ENCODE data around the gene APOC1.
"Not testable (repeated sequence)": the region's sequence is repeated elsewhere in the genome, so short reads cannot be mapped to it uniquely, and the experiment has no call there.

APOC1 gene

DNA sequence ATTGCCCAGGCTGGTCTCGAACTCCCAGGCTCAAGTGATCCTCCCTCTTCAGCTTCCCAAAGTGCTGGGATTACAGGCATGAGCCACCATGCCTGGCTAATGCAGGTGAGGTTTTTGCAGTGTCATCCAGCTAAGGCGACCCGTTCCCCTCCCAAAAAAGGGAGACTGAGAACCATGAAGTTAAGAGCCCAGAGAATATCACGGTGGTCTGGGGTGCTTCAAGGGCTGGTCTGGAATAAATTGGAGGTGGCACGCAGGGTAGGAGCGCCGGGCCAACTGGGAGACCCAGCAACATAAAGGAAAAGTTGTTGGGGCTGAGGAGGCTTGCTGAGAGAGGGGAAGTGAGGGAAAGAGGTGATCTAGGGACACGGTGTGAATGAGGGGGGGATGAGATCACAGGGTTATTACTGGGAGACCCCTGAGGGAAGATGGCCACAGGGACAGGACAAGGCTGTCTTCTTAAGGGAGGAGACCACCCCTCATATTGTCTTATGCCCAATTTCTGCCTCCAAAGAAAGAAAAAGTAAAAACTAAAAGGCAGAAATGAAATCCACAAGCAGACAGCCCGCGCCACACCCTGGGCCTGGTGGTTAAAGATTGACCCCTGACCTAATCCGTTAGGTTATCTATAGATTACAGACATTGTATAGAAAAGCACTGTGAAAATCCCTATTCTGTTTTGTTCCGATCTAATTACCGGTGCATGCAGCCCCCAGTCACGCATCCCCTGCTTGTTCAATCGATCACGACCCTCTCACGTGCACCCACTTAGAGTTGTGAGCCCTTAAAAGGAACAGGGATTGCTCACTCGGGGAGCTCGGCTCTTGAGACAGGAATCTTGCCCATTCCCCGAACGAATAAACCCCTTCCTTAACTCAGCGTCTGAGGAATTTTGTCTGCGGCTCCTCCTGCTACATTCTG is 636 bp upstream of the APOC1 start:
- not testable (repeated sequence) for DNase-seq (ENCODE audit: low read depth)

DNA sequence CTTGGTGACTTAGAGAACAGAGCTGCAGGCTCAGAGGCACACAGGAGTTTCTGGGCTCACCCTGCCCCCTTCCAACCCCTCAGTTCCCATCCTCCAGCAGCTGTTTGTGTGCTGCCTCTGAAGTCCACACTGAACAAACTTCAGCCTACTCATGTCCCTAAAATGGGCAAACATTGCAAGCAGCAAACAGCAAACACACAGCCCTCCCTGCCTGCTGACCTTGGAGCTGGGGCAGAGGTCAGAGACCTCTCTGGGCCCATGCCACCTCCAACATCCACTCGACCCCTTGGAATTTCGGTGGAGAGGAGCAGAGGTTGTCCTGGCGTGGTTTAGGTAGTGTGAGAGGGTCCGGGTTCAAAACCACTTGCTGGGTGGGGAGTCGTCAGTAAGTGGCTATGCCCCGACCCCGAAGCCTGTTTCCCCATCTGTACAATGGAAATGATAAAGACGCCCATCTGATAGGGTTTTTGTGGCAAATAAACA is 9.9 kb downstream of the APOC1 start:
- DNase-seq (ENCODE audit: low read depth) = no peak

DNA sequence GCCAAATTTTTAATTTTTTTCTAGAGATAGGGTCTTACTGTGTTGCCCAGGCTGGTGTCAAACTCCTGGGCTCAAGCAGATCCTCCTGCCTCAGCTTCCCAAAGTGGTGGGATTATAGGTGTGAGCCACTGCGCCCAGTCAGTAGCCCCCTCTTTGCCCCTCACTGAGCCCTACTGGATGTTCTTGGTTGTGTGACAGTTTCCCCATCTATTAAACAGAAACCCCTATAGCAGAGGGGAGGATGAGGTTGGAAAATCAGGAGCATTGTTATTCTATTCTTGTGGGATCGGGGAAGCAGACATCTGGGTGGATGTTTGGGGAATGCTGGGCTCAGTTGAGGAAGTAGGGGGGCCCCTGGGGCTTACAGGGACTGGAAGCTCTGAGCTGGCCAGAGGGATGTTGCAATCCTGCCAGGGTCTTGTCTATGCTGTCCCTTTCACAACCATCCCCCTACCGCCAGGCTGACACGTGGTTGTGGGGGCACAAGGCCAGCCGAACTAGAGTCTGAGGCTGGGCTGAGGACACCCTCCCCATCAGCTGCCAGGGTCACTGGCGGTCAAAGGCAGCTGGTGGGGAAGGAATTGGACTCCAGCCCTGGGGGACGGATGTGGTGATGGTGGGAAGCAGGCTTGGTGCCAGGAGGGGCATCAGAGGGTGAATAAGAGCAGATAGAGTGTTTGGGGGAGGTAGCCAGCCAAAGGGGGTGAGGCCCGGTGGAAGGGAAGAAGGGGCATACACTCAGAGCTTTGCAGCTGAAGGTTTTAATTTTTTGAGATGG is 10.9 kb downstream of the APOC1 start:
- no peak for DNase-seq (ENCODE audit: low read depth)

DNA sequence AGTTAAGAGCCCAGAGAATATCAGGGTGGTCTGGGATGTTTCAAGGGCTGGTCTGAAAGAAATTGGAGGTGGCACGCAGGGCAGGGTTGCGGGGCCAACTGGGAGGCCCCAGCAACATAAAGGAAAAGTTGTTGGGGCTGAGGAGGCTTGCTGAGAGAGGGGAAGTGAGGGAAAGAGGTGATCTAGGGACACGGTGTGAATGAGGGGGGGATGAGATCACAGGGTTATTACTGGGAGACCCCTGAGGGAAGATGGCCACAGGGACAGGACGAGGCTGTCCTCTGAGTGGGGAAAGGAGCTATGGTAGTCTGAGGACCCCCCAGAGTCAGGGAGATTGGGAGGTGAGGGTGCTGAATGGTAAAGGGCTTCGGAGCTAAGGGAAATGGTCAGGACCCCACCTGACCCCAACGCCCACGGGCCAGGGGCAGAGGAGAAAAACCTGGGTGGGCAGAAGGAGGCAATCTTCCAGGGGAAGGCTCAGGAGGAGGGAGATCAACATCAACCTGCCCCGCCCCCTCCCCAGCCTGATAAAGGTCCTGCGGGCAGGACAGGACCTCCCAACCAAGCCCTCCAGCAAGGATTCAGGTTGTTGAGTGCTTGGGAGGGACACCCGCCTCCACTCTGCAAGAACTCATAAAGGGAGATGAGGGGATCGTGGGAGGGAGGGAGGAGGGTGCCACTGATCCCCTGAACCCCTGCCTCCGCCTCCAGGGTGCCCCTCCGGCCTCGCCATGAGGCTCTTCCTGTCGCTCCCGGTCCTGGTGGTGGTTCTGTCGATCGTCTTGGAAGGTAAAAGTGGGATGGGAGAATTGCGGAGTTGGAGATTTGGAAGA is 12.1 kb downstream of the APOC1 start:
- DNase-seq (ENCODE audit: low read depth) = not testable (repeated sequence)

DNA sequence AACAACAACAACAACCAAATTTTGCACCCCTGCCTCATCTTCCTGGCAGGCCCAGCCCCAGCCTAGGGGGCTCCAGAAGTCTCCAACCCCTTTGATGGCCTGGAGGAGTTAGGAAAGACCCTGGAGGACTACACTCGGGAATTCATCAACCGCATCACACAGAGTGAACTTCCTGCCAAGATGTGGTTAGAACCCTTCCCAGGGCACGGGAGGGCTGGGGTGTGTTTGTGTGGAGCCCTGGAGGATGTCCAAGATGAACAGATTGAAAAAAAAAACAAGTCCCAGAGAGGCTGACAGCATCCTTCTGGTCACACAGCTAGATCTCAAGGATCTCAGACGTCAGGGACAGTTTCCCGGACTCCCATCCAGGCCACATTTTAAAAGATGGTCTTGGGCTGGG is 13.3 kb downstream of the APOC1 start:
- no peak for DNase-seq (ENCODE audit: low read depth)

DNA sequence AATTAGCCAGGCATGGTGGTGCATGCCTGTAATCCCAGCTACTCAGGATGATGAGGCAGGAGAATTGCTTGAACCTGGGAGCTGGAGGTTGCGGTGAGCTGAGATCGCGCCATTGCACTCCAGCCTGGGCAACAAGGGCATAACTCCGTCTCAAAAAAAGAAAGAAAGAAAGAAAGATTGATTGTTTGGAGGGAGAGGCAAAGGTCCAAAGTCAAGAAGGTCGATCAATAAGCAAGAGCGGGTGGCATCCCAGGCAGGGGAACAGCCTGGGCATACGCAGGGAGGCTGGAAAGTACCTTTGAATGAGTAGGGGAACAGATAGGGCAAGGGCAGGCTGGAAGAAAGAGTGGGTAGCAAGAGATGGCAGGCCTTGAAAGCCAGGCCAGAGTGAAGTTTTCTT is 15.7 kb downstream of the APOC1 start:
- DNase-seq (ENCODE audit: low read depth) = no peak

DNA sequence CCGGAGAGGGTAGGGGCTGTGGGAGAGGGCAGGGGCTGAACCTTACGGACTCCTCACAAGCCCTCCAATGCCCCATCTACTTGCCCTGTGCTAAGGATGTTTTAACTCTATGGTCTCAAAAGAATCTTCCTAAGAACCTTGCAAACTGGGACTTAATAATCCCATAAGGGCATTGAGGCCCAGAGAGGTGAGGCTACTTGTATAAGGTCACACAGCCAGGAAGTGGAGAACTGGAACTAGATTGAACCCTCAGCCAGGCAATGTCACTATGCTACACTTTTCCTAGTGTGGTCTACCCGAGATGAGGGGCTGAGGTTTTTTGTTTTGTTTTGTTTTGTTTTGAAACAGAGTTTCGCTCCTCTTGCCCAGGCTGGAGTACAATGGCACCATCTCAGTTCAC is 17.1 kb downstream of the APOC1 start:
- DNase-seq (ENCODE audit: low read depth) = no peak

DNA sequence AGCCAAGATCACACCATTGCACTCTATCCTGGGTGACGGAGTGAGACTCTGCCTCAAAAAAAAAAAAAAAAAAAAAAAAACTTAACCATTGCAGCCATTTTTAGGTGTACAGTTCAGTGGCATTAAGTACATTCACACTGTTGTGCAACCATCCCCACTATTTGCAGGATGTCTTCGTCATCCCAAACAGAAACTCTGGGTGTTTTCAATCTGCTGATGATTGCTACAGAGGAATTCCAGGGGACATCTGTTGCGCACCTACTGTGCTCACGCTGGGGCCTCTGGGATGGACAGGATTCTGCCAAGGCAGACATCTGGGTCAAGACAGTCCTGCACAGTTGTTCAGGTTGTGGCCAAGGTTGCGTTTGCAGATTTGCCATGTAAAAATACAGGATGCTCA is 25.3 kb downstream of the APOC1 start:
- no peak for DNase-seq (ENCODE audit: low read depth)

DNA sequence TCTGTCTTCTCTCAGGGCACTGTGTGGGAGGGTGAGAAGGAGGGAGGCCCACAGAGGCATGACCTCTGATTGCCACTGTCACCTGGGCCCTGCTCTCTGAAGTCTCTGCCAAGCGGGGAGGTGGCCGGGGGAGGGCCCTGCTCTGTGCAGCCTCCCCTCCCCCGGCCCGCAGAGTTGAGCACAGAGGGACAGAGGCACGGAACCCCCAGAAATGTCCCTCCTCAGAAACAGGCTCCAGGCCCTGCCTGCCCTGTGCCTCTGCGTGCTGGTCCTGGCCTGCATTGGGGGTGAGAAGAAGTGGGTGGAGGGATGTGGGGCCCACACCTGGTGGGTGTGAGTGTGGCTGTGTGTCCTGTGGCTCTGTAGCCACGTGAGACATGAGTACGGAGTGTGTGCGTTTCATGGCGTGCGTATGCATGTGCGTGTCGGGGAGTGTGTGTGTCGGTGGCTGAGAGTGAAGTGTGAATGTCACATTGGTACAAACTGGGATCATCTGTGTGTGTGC is 27.7 kb downstream of the APOC1 start, which contains the start of gene APOC4:
TSS of gene APOC4 (plus strand) at position 171 of the 505 bp plus-strand sequence. CDS start at position 212, 41 bp downstream.
- DNase-seq (ENCODE audit: low read depth) = no peak

DNA sequence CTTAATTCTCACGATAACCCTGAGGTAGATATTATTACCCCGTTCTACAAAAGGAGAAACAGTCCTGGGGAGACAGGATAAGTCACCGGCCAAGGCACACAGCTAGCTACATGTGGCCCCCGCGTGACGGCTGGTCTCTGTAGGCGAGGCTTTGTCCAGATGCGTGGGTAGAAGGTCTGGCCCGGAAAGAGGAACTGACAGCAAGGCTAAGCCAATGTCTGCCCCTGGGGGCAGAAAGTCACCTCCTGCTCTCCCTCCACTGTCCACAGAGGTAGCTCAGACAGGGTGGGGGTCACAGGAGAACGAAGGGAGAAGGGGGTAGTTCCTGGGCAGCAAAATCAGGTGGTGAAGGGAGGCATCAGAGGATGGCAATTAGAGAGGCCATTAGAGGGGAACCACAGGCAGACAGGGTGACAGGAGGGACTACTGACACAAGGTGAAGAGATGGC is 29.4 kb downstream of the APOC1 start:
- DNase-seq (ENCODE audit: low read depth) = no peak

DNA sequence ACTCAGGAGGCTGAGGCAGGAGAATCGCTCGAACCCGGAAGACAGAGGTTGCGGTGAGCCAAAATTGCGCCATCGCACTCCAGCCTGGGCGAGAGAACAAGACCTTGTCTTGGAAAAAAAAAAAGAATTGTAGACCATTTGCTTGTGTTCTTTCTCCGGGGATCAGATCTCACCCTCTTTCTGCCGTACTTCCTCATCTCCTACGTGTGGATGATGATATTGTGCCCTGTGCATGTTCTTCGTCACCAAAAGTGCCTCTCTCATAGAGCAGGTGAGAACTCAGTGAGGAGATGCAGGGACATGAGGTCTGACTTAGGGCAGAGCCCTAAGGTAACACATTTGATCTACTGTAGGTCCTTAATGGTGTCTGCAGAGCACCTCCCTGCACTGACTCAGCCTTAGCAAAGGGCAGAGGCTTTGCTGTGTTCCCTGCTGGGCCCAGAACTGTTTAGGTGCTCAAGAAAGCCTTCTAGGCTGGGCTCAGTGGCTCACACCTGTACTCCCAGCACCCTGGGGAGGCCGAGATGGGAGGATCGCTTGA is 32.7 kb downstream of the APOC1 start:
- no peak for DNase-seq (ENCODE audit: low read depth)

DNA sequence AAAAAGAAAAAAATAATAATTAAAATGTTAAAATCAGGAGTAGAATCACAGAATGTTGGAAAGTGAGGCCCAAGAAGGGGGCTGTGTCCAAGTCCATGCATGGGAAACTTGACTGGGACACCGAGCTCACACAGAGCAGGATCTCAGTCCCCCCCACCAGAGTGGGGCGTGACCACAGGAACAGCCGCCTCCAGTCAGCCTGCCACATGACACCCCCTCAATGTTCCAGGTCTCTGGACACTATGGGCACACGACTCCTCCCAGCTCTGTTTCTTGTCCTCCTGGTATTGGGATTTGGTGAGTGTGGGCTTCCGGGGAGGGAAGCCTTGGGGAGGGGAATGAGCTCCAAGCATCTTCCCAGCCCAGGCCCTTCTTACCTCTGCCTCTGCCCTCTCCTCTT is 33.8 kb downstream of the APOC1 start:
- no peak for DNase-seq (ENCODE audit: low read depth)

DNA sequence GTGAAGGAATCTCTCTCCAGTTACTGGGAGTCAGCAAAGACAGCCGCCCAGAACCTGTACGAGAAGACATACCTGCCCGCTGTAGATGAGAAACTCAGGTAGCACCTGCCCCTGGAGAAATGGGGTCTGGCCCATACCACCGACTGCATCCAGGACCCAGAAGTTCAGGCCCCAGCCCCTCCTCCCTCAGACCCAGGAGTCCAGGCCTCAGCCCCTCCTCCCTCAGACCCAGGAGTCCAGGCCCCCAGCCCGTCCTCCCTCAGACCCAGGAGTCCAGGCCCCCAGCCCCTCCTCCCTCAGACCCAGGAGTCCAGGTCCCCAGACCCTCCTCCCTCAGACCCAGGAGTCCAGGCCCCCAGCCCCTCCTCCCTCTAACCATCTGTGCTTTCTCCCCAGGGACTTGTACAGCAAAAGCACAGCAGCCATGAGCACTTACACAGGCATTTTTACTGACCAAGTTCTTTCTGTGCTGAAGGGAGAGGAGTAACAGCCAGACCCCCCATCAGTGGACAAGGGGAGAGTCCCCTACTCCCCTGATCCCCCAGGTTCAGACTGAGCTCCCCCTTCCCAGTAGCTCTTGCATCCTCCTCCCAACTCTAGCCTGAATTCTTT is 34.5 kb downstream of the APOC1 start:
- no peak for DNase-seq (ENCODE audit: low read depth)

DNA sequence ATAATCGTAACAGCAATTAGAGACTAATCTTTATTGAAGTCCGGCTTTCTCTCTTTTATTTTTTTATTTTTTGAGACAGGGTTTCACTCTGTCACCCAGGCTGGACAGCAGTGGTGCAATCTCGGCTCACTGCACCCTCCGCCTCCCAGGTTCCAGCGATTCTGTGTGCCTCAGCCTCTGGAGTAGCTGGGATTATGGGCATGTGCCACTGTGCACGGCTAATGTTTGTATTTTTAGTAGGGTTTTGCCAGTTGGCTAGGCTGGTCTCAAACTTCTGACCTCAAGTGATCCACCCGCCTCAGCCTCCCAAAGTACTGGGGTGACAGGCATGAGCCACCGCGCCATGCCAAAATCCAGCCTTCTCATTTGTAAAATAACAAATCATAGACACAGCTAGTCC is 35.1 kb downstream of the APOC1 start:
- DNase-seq (ENCODE audit: low read depth) = no peak

DNA sequence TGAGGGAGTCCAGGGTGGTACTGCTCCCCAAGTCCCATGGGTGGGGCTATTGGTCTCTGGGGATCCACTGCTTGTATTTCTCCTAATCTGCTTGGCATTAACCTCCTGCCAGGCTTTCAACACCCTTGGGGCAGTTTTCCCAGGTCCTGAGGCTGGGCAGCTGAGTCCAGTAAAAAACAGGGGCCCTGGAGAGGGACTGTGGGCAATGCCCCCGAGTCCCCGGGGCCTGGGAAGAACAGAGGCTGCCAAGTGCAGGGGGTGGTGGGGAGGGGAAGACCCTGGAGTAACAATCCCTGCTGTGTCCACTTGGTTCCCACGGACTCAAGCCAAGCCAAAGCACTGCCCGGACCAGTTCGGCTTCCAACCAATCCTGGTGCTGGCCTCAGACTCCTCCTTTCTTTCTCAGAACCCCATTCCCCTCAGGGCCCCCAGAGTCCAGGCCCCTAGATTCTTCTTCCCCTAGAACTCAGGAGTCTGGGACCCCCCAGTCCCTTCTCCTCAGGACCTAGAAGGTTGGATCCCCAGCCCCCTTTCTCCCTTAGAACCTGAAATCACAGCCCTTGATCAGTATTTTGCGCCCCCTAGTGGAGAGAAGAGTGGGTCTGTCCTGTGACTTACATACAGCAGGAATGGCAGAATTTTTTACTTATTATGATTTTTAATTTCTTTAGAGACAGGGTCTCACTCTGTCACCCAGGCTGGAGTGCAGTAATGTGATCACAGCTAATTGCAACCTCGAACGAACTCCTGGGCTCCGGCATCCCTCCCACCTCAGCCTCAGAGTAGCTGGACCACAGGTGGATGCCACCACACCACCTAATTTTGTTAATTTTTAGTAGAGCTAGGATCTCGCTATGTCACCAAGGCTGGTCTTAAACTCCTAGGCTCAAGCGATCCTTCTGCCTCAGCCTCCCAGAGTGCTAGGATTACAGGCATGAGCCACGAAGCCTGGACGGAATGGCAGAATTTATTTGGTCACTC is 37.1 kb downstream of the APOC1 start:
- peak; percentile 43 for DNase-seq (ENCODE audit: low read depth)

DNA sequence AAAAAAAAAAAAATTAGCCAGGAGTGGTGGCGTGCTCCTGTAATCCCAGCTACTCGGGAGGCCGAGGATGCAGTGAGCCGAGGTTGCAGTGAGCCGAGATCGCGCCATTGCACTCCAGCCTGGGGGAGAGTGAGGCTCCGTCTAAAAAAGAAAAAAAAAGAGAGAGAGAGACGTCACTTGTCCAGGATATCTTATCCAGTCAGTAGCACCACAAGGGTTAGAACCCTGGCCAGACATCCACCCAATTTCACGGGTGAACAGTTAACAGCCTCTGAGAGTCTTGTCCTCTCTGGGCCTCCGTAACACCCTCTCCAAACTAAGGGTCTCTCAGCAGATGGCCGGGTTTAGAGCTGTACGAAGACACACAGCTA is 39.9 kb downstream of the APOC1 start:
- no peak for DNase-seq (ENCODE audit: low read depth)

DNA sequence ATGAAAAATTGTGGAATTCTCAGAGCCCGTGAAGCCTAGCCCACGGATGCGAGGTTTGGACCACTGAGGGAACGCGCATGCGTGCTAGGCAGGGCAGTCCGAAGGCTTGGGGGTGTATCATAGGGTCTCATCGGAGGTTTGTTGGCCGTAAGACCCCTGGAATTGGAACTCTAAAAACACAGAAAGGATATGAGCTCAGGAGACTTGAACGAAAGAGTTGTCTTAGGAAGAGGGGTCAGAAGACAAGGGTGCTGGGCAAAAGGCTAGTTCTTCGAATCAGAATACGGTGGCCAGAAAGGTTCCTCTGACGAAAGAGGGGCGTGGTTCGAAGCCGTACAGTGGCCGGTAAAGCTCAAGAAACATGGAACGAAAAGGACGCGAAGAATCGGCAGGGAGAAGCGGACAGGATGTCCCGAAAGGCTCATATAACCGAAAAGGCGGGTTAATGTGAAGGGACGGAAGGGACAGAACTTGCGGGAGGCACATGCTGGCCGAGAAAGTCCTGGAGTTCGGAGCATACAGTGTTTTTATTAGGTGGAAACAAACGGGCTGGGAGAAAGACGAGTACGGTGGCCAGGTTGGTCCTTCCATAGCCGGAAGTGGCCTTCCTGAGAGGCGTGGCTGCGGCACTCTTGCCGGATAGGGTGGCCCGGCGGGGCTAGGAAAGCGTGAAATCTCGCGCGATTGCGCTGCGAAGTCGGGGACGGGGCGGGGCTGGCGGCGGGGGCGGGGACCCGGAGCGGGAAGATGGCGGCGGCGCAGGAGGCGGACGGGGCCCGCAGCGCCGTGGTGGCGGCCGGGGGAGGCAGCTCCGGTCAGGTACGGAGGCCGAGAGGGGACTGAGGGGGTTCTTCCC is 40.5 kb downstream of the APOC1 start, which contains the start of gene CLPTM1:
TSS of gene CLPTM1 (plus strand) at position 732 of the 856 bp plus-strand sequence. CDS start at position 748, 16 bp downstream.
- DNase-seq (ENCODE audit: low read depth) = peak; percentile 93

Measured in activated gamma-delta T cell treated with anti-CD3 and anti-CD28 coated beads, Interleukin-2, amount 50 U/mL, for 16 hours (primary cell).